Stimulated activated CD4-positive, alpha-beta T cell treated with anti-CD3 and anti-CD28 coated beads, Interleukin-4, amount 100 ng/mL, for 24 hours (primary cell): ENCODE data around the gene FGF14.
"Not testable (repeated sequence)": the region's sequence is repeated elsewhere in the genome, so short reads cannot be mapped to it uniquely, and the experiment has no call there.

Source experiments
- DNase-seq: peaks from one replicate; pipeline ENCODE4 v3.0.0-alpha.2; 2020

The FGF14 gene

GRCh38 chr13:102117175-102117831, 284.5 kb downstream of the FGF14 start:
- DNase-seq, result no peak

GRCh38 chr13:102103469-102103868, 298.4 kb downstream of the FGF14 start:
- no peak for DNase-seq

GRCh38 chr13:102100234-102100633, 301.6 kb downstream of the FGF14 start:
- no peak for DNase-seq

- DNase-seq, result no peak
Measured at GRCh38 chr13:102097708-102098107, 304.1 kb downstream of the FGF14 start.

- DNase-seq, result not testable (repeated sequence)
Measured at GRCh38 chr13:102093288-102093687, 308.6 kb downstream of the FGF14 start.

- no peak for DNase-seq
Measured at GRCh38 chr13:102091231-102091630, 310.6 kb downstream of the FGF14 start.

- DNase-seq, result no peak
Measured at GRCh38 chr13:102090532-102090931, 311.3 kb downstream of the FGF14 start.

- no peak for DNase-seq
Measured at GRCh38 chr13:102089722-102090121, 312.1 kb downstream of the FGF14 start.

- DNase-seq, result no peak
Measured at GRCh38 chr13:102089177-102089576, 312.7 kb downstream of the FGF14 start.

- no peak for DNase-seq
Measured at GRCh38 chr13:102073251-102073650, 328.6 kb downstream of the FGF14 start.

GRCh38 chr13:102071711-102072110, 330.1 kb downstream of the FGF14 start:
- no peak for DNase-seq

GRCh38 chr13:102068323-102068722, 333.5 kb downstream of the FGF14 start:
- DNase-seq, result not testable (repeated sequence)

GRCh38 chr13:102055090-102055779, 346.6 kb downstream of the FGF14 start:
- DNase-seq, result no peak

- no peak for DNase-seq
Measured at GRCh38 chr13:102049853-102050252, 352.0 kb downstream of the FGF14 start.

GRCh38 chr13:102045731-102046130, 356.1 kb downstream of the FGF14 start:
- no peak for DNase-seq

- DNase-seq, result no peak
Measured at GRCh38 chr13:102042746-102043145, 359.1 kb downstream of the FGF14 start.

GRCh38 chr13:102041544-102041943, 360.3 kb downstream of the FGF14 start:
- no peak for DNase-seq

GRCh38 chr13:102040812-102041211, 361.0 kb downstream of the FGF14 start:
- no peak for DNase-seq

GRCh38 chr13:102039264-102039663, 362.6 kb downstream of the FGF14 start:
- no peak for DNase-seq

- DNase-seq, result no peak
Measured at GRCh38 chr13:102038787-102039186, 363.1 kb downstream of the FGF14 start.

GRCh38 chr13:102035969-102036368, 365.9 kb downstream of the FGF14 start:
- DNase-seq, result no peak

- DNase-seq, result no peak
Measured at GRCh38 chr13:102033857-102034331, 368.0 kb downstream of the FGF14 start.

- DNase-seq, result no peak
Measured at GRCh38 chr13:102033386-102033785, 368.5 kb downstream of the FGF14 start.

GRCh38 chr13:102028868-102029267, 373.0 kb downstream of the FGF14 start:
- no peak for DNase-seq

GRCh38 chr13:102028206-102028605, 373.6 kb downstream of the FGF14 start:
- DNase-seq, result no peak
